Endodermal cell (in vitro differentiated cells): ENCODE measurements around the gene LEF1. TPM values are rescaled to one million over a fixed set of nuclear protein-coding genes. Genes with fewer than 3 reads are reported as not detected.

Source experiments
- DNase-seq: peaks from one replicate; pipeline ENCODE4 v3.0.0-alpha.2; 2017
- H3K27ac ChIP-seq: 2 replicates; pipeline ENCODE4 v1.5.1; 2013; ENCODE audit warnings: mild to moderate bottlenecking, low read depth, low read length, moderate library complexity
- H3K27me3 ChIP-seq: 2 replicates; pipeline ENCODE4 v1.6.1; 2013; ENCODE audit warnings: mild to moderate bottlenecking, low read length, moderate library complexity; ENCODE audit not compliant: insufficient read depth, control insufficient read depth, poor library complexity, severe bottlenecking
- H3K36me3 ChIP-seq: 2 replicates; pipeline ENCODE4 v1.7.0; 2013; ENCODE audit warnings: mild to moderate bottlenecking, low read length, moderate library complexity; ENCODE audit not compliant: control insufficient read depth, insufficient read depth
- H3K4me1 ChIP-seq: one replicate; pipeline ENCODE4 v1.7.0; 2013; ENCODE audit warnings: low read length; ENCODE audit not compliant: control insufficient read depth, insufficient read depth
- H3K4me3 ChIP-seq: 2 replicates; pipeline ENCODE4 v1.5.1; 2013; ENCODE audit warnings: mild to moderate bottlenecking, low read length, moderate library complexity
- H3K9ac ChIP-seq: 2 replicates; pipeline ENCODE4 v1.6.1; 2013; ENCODE audit warnings: mild to moderate bottlenecking, low read length, moderate library complexity; ENCODE audit not compliant: poor library complexity, severe bottlenecking; ENCODE audit errors: extremely low read depth
- H3K9me3 ChIP-seq: 2 replicates; pipeline ENCODE4 v1.6.1; 2013; ENCODE audit warnings: mild to moderate bottlenecking, low read length, moderate library complexity; ENCODE audit not compliant: control insufficient read depth
- H3K27ac Mint-ChIP-seq: 2 replicates; pipeline ENCODE4 v1.8.0; 2020; ENCODE audit warnings: mixed read lengths
- H3K27me3 Mint-ChIP-seq: 2 replicates; pipeline ENCODE4 v1.8.0; 2021; ENCODE audit warnings: mild to moderate bottlenecking, mixed read lengths; ENCODE audit not compliant: insufficient read depth
- H3K36me3 Mint-ChIP-seq: 2 replicates; pipeline ENCODE4 v1.8.0; 2020; ENCODE audit warnings: low read depth, mixed read lengths
- H3K4me1 Mint-ChIP-seq: 2 replicates; pipeline ENCODE4 v1.8.0; 2020; ENCODE audit warnings: mixed read lengths
- H3K4me3 Mint-ChIP-seq: 2 replicates; pipeline ENCODE4 v1.8.0; 2020; ENCODE audit warnings: mild to moderate bottlenecking, moderate library complexity, mixed read lengths
- H3K9me3 Mint-ChIP-seq: 2 replicates; pipeline ENCODE4 v1.8.0; 2020; ENCODE audit warnings: mild to moderate bottlenecking, mixed read lengths
- CTCF ChIP-seq: fragments of 200-600 bp; sonication (generic); conservative IDR thresholded peaks from 2 replicates; pipeline ENCODE4 v1.5.0; 2021; ENCODE audit warnings: antibody characterized with exemption, mild to moderate bottlenecking
- WGBS, 2 experiments: methylation state at CpG; one replicate each; pipeline versions ENCODE4 v1.1.5 to v1.1.7; 2013; ENCODE audit warnings: missing lambda C conversion rate in 2 of 2, mixed read lengths in 1 of 2; ENCODE audit not compliant: insufficient coverage in 1 of 2, insufficient read length in 1 of 2; 5-methylcytosine and 5-hydroxymethylcytosine counted together
- total RNA-seq, 2 donors: library from RNA; stranded (reverse); fragmentation: NEBNext Ultra II Directional in 1 of 2; extraction: Animal tissue kit (Norgen Biotek cat#: 25700) in 1 of 2; gene quantifications; 2 replicates in 1 of 2; 3 replicates in 1 of 2; pipeline ENCODE4 v1.2.1, GENCODE V29; 2021

The LEF1 gene
- total RNA-seq, 2 donors from 2014 or later, result 0.95 to 1.6 TPM

GRCh38 chr4:108024085-108024877 is 144.5 kb downstream of the LEF1 start:
- Histone ChIP-seq H3K9ac (no peak overlapping the region), H3K36me3 (peaks cover 24% of the 10 kb centered on the region), H3K4me3 (no peak overlapping the region), H3K4me1 (no peaks in the 10 kb centered on the region), H3K27me3 (no peaks in the 10 kb centered on the region), H3K9me3 (no peaks in the 10 kb centered on the region), H3K27ac (no peak overlapping the region)
- WGBS, 2 experiments, result 86 to 89% methylated on average over 3 to 5 of the region's 5 CpGs
- peaks cover 27% of the 10 kb centered on the region for H3K36me3 Mint-ChIP-seq
- no peaks in the 10 kb centered on the region for H3K9me3 Mint-ChIP-seq
- H3K27ac Mint-ChIP-seq, result no peak overlapping the region
- DNase-seq, result no peak
- no peak overlapping the region for H3K4me3 Mint-ChIP-seq
- no peaks in the 10 kb centered on the region for H3K27me3 Mint-ChIP-seq
- peaks cover 8% of the 10 kb centered on the region for H3K4me1 Mint-ChIP-seq
- no peak for TF ChIP-seq CTCF

GRCh38 chr4:108018884-108019187 is 149.9 kb downstream of the LEF1 start:
- no peak overlapping the region for H3K9ac ChIP-seq
- H3K4me3 ChIP-seq, result no peak overlapping the region
- H3K36me3 ChIP-seq, result peaks cover 26% of the 10 kb centered on the region
- Mint-ChIP-seq H3K4me3 (no peak overlapping the region), H3K9me3 (no peaks in the 10 kb centered on the region), H3K4me1 (peaks cover 14% of the 10 kb centered on the region), H3K27me3 (no peaks in the 10 kb centered on the region), H3K36me3 (peaks cover 34% of the 10 kb centered on the region), H3K27ac (no peak overlapping the region)
- DNase-seq, result no peak
- no peaks in the 10 kb centered on the region for H3K9me3 ChIP-seq
- H3K27me3 ChIP-seq, result no peaks in the 10 kb centered on the region
- WGBS, 2 experiments, result 89% methylated on average over 1 of the region's 2 CpGs; no CpG with 5 or more reads in 1 of the 2 experiments
- no peaks in the 10 kb centered on the region for H3K4me1 ChIP-seq
- no peak overlapping the region for H3K27ac ChIP-seq
- TF ChIP-seq CTCF, result peak; percentile 18

- H3K36me3 Mint-ChIP-seq, result peaks cover 35% of the 10 kb centered on the region
Observed at GRCh38 chr4:108018040-108018883, 150.5 kb downstream of the LEF1 start.

More at GRCh38 chr4:108018040-108018883, 150.5 kb downstream of the LEF1 start:
- H3K9me3 ChIP-seq, result no peaks in the 10 kb centered on the region
- H3K27ac ChIP-seq, result no peak overlapping the region
- H3K27ac Mint-ChIP-seq, result no peak overlapping the region
- H3K27me3 Mint-ChIP-seq, result no peaks in the 10 kb centered on the region
- DNase-seq, result peak; percentile 94
- H3K4me1 Mint-ChIP-seq, result peaks cover 14% of the 10 kb centered on the region
- no peak overlapping the region for H3K4me3 ChIP-seq
- 0 to 51% methylated on average over 2 to 7 of the region's 8 CpGs for WGBS, 2 experiments
- H3K9ac ChIP-seq, result no peak overlapping the region
- H3K4me3 Mint-ChIP-seq, result no peak overlapping the region
- peak; percentile 92 for TF ChIP-seq CTCF
- H3K9me3 Mint-ChIP-seq, result no peaks in the 10 kb centered on the region
- H3K27me3 ChIP-seq, result no peaks in the 10 kb centered on the region
- peaks cover 27% of the 10 kb centered on the region for H3K36me3 ChIP-seq
- H3K4me1 ChIP-seq, result no peaks in the 10 kb centered on the region
